Activated CD4-positive, alpha-beta memory T cell treated with anti-CD3 and anti-CD28 coated beads for 36 hours (primary cell): ENCODE measurements around the gene EPB41L3. TPM values are rescaled to one million over a fixed set of nuclear protein-coding genes. Genes with fewer than 3 reads are reported as not detected.

Experiments
- CTCF ChIA-PET: fragments of 350-600 bp; sonication (Branson Sonifier 250); formaldehyde crosslinking; loops from one replicate; lab custom pipeline; 2021; ENCODE audit warnings: antibody characterized with exemption, inconsistent platforms; lab: Charles Lee
- POLR2A ChIA-PET: fragments of 350-600 bp; sonication (Branson Sonifier 250); formaldehyde crosslinking; loops from one replicate; lab custom pipeline; 2021; ENCODE audit warnings: antibody characterized with exemption; lab: Charles Lee
- DNase-seq: peaks from one replicate; pipeline ENCODE4 v3.0.0-alpha.2; 2020
- H3K27ac Mint-ChIP-seq: one replicate; pipeline ENCODE4 v1.8.0; 2021; ENCODE audit warnings: mixed read lengths
- H3K27me3 Mint-ChIP-seq: one replicate; pipeline ENCODE4 v1.8.0; 2021; ENCODE audit warnings: mixed read lengths
- H3K36me3 Mint-ChIP-seq: one replicate; pipeline ENCODE4 v1.8.0; 2021; ENCODE audit warnings: mixed read lengths
- H3K4me1 Mint-ChIP-seq: one replicate; pipeline ENCODE4 v1.8.0; 2021; ENCODE audit warnings: low read depth, mixed read lengths
- H3K4me3 Mint-ChIP-seq: one replicate; pipeline ENCODE4 v1.8.0; 2021; ENCODE audit warnings: mild to moderate bottlenecking, mixed read lengths
- H3K9me3 Mint-ChIP-seq: one replicate; pipeline ENCODE4 v1.8.0; 2021; ENCODE audit warnings: mixed read lengths
- intact Hi-C: fragments of 100-400 bp; cut with micrococcal nuclease; formaldehyde crosslinking; loops from one replicate; pipeline ENCODE4 v1.15.1; 2023
- total RNA-seq, 2 experiments: library from RNA; stranded (reverse); gene quantifications; one replicate each; pipeline ENCODE4 v1.2.3, GENCODE V29; 2021

EPB41L3 gene
- total RNA-seq, 2 experiments from 2014 or later: 0.77 to 0.88 TPM

GRCh38 chr18:5376986-5377385 lies 166.8 kb downstream of the EPB41L3 start:
- Mint-ChIP-seq H3K27me3 (no peaks in the 10 kb centered on the region), H3K36me3 (no peaks in the 10 kb centered on the region), H3K27ac (no peak overlapping the region), H3K4me1 (no peaks in the 10 kb centered on the region), H3K4me3 (no peak overlapping the region), H3K9me3 (no peaks in the 10 kb centered on the region)
- intact Hi-C loops: no loop called here
- ChIA-PET CTCF (no interaction called here), POLR2A (no interaction called here)
- no peak for DNase-seq

GRCh38 chr18:5370332-5370731 lies 173.5 kb downstream of the EPB41L3 start:
- no peaks in the 10 kb centered on the region for H3K36me3 Mint-ChIP-seq
- DNase-seq: no peak
- intact Hi-C loops: no loop called here
- H3K27ac Mint-ChIP-seq: no peak overlapping the region
- peaks cover 10% of the 10 kb centered on the region for H3K27me3 Mint-ChIP-seq
- ChIA-PET CTCF (no interaction called here), POLR2A (no interaction called here)
- no peaks in the 10 kb centered on the region for H3K9me3 Mint-ChIP-seq
- H3K4me3 Mint-ChIP-seq: no peak overlapping the region
- no peaks in the 10 kb centered on the region for H3K4me1 Mint-ChIP-seq

- no peak for DNase-seq
- ChIA-PET POLR2A (no interaction called here), CTCF (no interaction called here)
- intact Hi-C loops: no loop called here
- Mint-ChIP-seq H3K27ac (no peak overlapping the region), H3K9me3 (no peaks in the 10 kb centered on the region), H3K27me3 (peaks cover 10% of the 10 kb centered on the region), H3K4me3 (no peak overlapping the region), H3K36me3 (no peaks in the 10 kb centered on the region), H3K4me1 (no peaks in the 10 kb centered on the region)
Measured at GRCh38 chr18:5369513-5369912, 174.3 kb downstream of the EPB41L3 start.

- CTCF ChIA-PET: interaction anchor here (1.5 kb wide), 1 partner anchor 60 kb away, joined by 3 read pairs; no protein-coding TSS in a partner anchor
Measured at GRCh38 chr18:5365443-5365842, 178.4 kb downstream of the EPB41L3 start.

GRCh38 chr18:5350636-5351035 lies 193.2 kb downstream of the EPB41L3 start:
- Mint-ChIP-seq H3K9me3 (peaks cover 29% of the 10 kb centered on the region), H3K27me3 (no peaks in the 10 kb centered on the region), H3K27ac (no peak overlapping the region), H3K36me3 (peaks cover 2% of the 10 kb centered on the region), H3K4me3 (no peak overlapping the region), H3K4me1 (no peaks in the 10 kb centered on the region)
- CTCF ChIA-PET: no interaction called here
- no peak for DNase-seq
- intact Hi-C loops: no loop called here
- POLR2A ChIA-PET: no interaction called here

More at GRCh38 chr18:5365443-5365842, 178.4 kb downstream of the EPB41L3 start:
- no peak for DNase-seq
- no peaks in the 10 kb centered on the region for H3K9me3 Mint-ChIP-seq
- no peak overlapping the region for H3K27ac Mint-ChIP-seq
- no peaks in the 10 kb centered on the region for H3K4me1 Mint-ChIP-seq
- intact Hi-C loops: no loop called here
- peaks cover 10% of the 10 kb centered on the region for H3K27me3 Mint-ChIP-seq
- POLR2A ChIA-PET: no interaction called here
- no peaks in the 10 kb centered on the region for H3K36me3 Mint-ChIP-seq
- H3K4me3 Mint-ChIP-seq: no peak overlapping the region

Other genes starting within 250 kb of the EPB41L3 start
- gene ZBTB14, start 248.3 kb downstream of the EPB41L3 start, total RNA-seq: 10 to 100 TPM; 19.3 to 19.6 TPM